Peyer's patch (tissue), 4 donors: ENCODE data around the gene SHOC1. TPM values are rescaled to one million over a fixed set of nuclear protein-coding genes. Genes with fewer than 3 reads are reported as not detected.

ENCODE experiments used
- DNase-seq, 3 donors: peaks; one replicate each; pipeline ENCODE4 v3.0.0-alpha.2; 2017 to 2019
- H3K27ac ChIP-seq, 4 donors: fragments of 200-600 bp; sonication (generic); one replicate each; pipeline ENCODE4 v1.5.1; 2016 to 2019
- H3K27me3 ChIP-seq, 2 donors: fragments of 200-600 bp; sonication (generic); one replicate each; pipeline ENCODE4 v1.5.1; 2019
- H3K36me3 ChIP-seq, 3 donors: fragments of 200-600 bp; sonication (generic); one replicate each; pipeline ENCODE4 v1.5.1; 2016 to 2019
- H3K4me1 ChIP-seq, 4 donors: fragments of 200-600 bp; sonication (generic); one replicate each; pipeline ENCODE4 v1.5.1; 2016 to 2019
- H3K4me3 ChIP-seq, 4 donors: fragments of 200-600 bp; sonication (generic); 1 replicate in 3 of 4; 2 replicates in 1 of 4; pipeline ENCODE4 v1.5.1; 2016 to 2019; ENCODE audit warnings: mild to moderate bottlenecking in 1 of 4
- H3K9me3 ChIP-seq, 4 donors: fragments of 200-600 bp; sonication (generic); one replicate each; pipeline ENCODE4 v1.5.1; 2016 to 2019; ENCODE audit warnings: mild to moderate bottlenecking in 1 of 4
- CTCF ChIP-seq, 6 experiments: fragments of 450-650 bp in 4 of 6; fragments of 200-600 bp in 2 of 6; sonication (generic) in 1 of 6; IDR thresholded peaks; one replicate each; pipeline ENCODE4 v1.5.1; 2017 to 2019; ENCODE audit warnings: antibody characterized with exemption in 6 of 6, mild to moderate bottlenecking in 3 of 6, moderate library complexity in 1 of 6
- POLR2A ChIP-seq, 2 donors: fragments of 450-650 bp; IDR thresholded peaks; one replicate each; pipeline ENCODE4 v1.5.1; 2017; ENCODE audit warnings: antibody characterized with exemption in 2 of 2, mild to moderate bottlenecking in 2 of 2, moderate library complexity in 2 of 2
- total RNA-seq, 4 donors: library from RNA; depleted of rRNA; stranded (reverse); fragments of >200 nt; gene quantifications; one replicate each; pipeline ENCODE4 v1.1.0, GENCODE V29; 2016

SHOC1 gene
- total RNA-seq, 4 donors from 2014 or later = not detected

DNA sequence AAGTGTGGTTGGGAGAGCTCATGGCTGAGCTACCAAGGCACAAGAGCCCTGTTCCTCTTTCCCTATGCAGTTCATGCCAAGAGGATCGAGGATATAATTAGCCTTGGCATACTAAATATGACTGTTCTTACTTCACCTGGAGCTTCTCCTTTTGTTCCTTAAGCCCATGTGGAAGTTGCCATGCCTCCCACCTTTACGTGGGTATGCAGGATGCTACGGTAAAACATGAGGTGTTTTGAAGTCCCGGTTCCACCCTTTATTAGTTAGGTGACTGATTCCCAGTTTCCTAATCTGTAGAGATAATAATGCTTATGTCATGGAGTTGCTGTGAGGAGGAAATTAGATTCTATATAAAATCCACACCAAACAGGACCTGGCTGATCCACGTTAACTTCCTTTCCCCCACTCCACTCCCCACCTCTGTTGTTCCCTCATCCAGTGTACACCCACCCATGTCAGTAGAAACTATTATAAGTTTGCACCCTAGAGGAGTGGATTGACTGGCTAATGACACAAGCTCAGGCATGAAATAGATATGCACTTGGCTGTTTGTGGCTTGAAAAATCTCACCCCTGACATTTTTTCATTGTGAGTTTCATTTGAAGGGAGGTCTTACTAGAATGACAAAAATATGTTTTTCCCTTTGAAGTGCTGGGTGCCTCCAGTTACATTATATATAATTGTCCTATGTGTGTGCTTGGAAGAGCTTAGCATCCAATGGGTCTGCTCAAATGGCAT lies 36.8 kb upstream of the SHOC1 start:
- TF ChIP-seq POLR2A (IDR thresholded peaks at IDR 0.05) (no peak), CTCF (IDR thresholded peaks at IDR 0.05) (no peak)
- Histone ChIP-seq H3K27me3 (no peaks in the 10 kb centered on the region), H3K4me1 (no peaks in the 10 kb centered on the region)

DNA sequence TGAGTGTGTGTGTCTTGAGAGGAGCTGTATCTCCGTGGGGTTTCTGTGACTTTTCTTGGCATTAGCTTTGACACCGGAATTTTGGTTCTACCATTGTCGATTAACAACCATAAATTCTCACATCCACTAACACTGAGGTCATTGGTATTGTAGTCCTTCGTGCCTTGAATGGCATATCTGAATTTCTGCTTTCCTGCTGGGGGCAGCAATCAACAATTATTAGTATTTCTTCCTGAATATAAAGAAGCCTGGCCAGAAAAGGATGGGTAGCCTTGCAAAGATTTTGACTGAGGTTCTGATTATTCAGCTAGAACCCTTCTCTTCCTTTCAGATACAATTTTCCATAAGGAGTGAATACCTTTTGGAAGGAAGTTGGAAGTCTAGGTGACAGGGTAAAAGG lies 33.5 kb upstream of the SHOC1 start:
- Histone ChIP-seq H3K27me3 (no peaks in the 10 kb centered on the region), H3K4me1 (no peaks in the 10 kb centered on the region), H3K36me3 (no peaks in the 10 kb centered on the region), H3K9me3 (no peaks in the 10 kb centered on the region), H3K4me3 (no peak overlapping the region), H3K27ac (no peak overlapping the region)
- peak in 4 of 6 experiments; percentile 18 to 33 (median 24) for TF ChIP-seq CTCF (IDR thresholded peaks at IDR 0.05)
- TF ChIP-seq POLR2A (IDR thresholded peaks at IDR 0.05) = no peak
- DNase-seq = no peak

More for the DNA sequence above, 36.8 kb upstream of the SHOC1 start:
- Histone ChIP-seq H3K27ac (no peak overlapping the region), H3K9me3 (no peaks in the 10 kb centered on the region), H3K36me3 (no peaks in the 10 kb centered on the region), H3K4me3 (no peak overlapping the region)
- no peak for DNase-seq

DNA sequence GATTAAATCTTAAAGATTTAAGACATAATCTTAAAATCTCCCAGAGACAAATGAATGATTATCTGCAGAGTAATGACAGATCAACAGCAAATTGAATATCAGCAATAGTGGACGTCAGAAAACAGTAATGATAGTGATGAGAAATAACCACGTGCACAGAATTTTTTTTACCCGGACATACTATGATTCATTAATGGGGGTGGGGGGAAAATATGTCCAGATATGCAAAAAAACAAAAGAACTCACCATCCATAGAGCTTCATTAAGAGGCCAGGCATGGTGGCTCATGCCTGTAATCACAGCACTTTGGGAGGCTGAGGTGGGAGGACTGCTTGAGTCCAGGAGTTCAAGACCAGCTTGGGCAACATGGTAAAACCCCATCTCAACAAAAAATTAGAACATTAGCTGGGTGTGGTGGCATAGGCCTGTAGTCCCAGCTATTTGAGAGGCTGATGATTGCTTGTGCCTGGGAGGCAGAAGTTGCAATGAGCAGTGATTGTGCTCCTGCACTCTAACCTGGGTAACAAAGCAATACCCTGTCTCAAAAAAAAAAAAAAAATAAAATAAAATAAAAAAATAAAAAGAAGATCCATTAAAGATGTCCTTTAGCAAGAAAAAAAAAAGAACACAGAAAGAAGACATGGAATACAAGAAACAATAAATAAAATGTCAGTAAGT lies 30.9 kb upstream of the SHOC1 start:
- no peak for TF ChIP-seq POLR2A (IDR thresholded peaks at IDR 0.05)
- TF ChIP-seq CTCF (IDR thresholded peaks at IDR 0.05) = no peak
- H3K36me3 ChIP-seq = no peaks in the 10 kb centered on the region
- H3K9me3 ChIP-seq = no peaks in the 10 kb centered on the region
- H3K4me1 ChIP-seq = no peaks in the 10 kb centered on the region
- no peak overlapping the region for H3K4me3 ChIP-seq
- DNase-seq = no peak
- no peaks in the 10 kb centered on the region for H3K27me3 ChIP-seq
- no peak overlapping the region for H3K27ac ChIP-seq

DNA sequence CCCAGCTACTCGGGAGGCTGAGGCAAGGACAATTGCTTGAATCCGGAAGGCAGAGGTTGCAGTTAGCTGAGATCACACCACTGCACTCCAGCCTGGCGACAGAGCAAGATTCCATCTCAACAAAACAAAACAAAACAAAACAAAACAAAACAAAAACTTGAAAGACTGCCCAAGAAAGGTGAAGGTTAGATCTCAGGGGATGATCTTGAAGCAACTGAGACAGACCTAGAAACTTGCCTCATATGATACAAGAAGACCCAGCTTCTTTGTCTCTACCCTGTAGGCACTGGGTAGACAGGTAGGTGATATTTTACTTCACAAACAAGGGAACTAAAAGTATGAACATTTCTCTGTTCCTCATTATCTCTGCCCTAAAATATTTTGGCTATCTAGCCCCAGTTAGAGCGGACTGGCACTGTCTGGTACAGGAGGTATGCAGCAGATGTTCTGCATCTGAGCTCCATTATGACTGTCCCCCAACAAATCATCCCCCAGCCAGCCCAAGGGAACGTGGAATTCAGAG lies 26.3 kb upstream of the SHOC1 start:
- Histone ChIP-seq H3K4me3 (no peak overlapping the region), H3K36me3 (no peaks in the 10 kb centered on the region), H3K27me3 (no peaks in the 10 kb centered on the region), H3K4me1 (no peaks in the 10 kb centered on the region), H3K27ac (no peak overlapping the region), H3K9me3 (no peaks in the 10 kb centered on the region)
- no peak for DNase-seq
- TF ChIP-seq CTCF (IDR thresholded peaks at IDR 0.05) (no peak), POLR2A (IDR thresholded peaks at IDR 0.05) (no peak)

GRCh38 chr9:111819360-111819759 lies 24.6 kb upstream of the SHOC1 start:
- no peaks in the 10 kb centered on the region for H3K4me1 ChIP-seq
- no peak overlapping the region for H3K27ac ChIP-seq
- H3K36me3 ChIP-seq = no peaks in the 10 kb centered on the region
- no peaks in the 10 kb centered on the region for H3K27me3 ChIP-seq
- no peak for TF ChIP-seq POLR2A (IDR thresholded peaks at IDR 0.05)
- no peak for TF ChIP-seq CTCF (IDR thresholded peaks at IDR 0.05)
- H3K9me3 ChIP-seq = no peaks in the 10 kb centered on the region
- DNase-seq = no peak
- no peak overlapping the region for H3K4me3 ChIP-seq
